Peyer's patch (tissue), 4 donors: ENCODE measurements around the gene VEGFD.

ENCODE experiments used
- CTCF ChIP-seq, 6 experiments: fragments of 450-650 bp in 4 of 6; fragments of 200-600 bp in 2 of 6; sonication (generic) in 1 of 6; IDR thresholded peaks; one replicate each; pipeline ENCODE4 v1.5.1; 2017 to 2019; ENCODE audit warnings: antibody characterized with exemption in 6 of 6, mild to moderate bottlenecking in 3 of 6, moderate library complexity in 1 of 6
- POLR2A ChIP-seq, 2 donors: fragments of 450-650 bp; IDR thresholded peaks; one replicate each; pipeline ENCODE4 v1.5.1; 2017; ENCODE audit warnings: antibody characterized with exemption in 2 of 2, mild to moderate bottlenecking in 2 of 2, moderate library complexity in 2 of 2

- TF ChIP-seq CTCF (IDR thresholded peaks at IDR 0.05): no peak
- TF ChIP-seq POLR2A (IDR thresholded peaks at IDR 0.05): no peak
Measured at GRCh38 chrX:15418707-15419181, 34.5 kb upstream of the VEGFD start.
